IMR-90 (cell line): ENCODE results near the gene PSMD14. TPM values are rescaled to one million over a fixed set of nuclear protein-coding genes. Genes with fewer than 3 reads are reported as not detected.

Source experiments
- ATAC-seq: fragments of 200-7000 bp; cut with Tn5 transposase; 2 replicates; pipeline ENCODE4 v1.9.1; 2020; ENCODE audit warnings: low read depth, mild to moderate bottlenecking, moderate library complexity
- BruUV-seq: library from RNA; stranded (reverse); fragments of 400-500 nt; replicated peaks from 2 replicates; lab custom pipeline; 2021; lab: Mats Ljungman, UMichigan
- CTCF ChIA-PET: fragments of 300-600 bp; formaldehyde crosslinking; extraction: SDS; loops from one replicate; lab custom pipeline; 2021; ENCODE audit warnings: antibody characterized with exemption; lab: Yijun Ruan, JAX
- POLR2A ChIA-PET: fragments of 300-600 bp; sonication (Branson Sonifier 250); formaldehyde crosslinking; loops from one replicate; lab custom pipeline; 2022; ENCODE audit warnings: antibody characterized with exemption; ENCODE audit not compliant: unreplicated experiment; lab: Charles Lee
- DNase-seq: peaks from one replicate; pipeline ENCODE4 v3.0.0; 2013
- H2AFZ ChIP-seq: replicated peaks from 2 replicates; pipeline ENCODE3; 2013; ENCODE audit warnings: low read length, mild to moderate bottlenecking; ENCODE audit not compliant: poor library complexity
- H2AK5ac ChIP-seq: 2 replicates; pipeline ENCODE4 v1.6.1; 2013; ENCODE audit warnings: low read depth, low read length, inconsistent platforms
- H2AK9ac ChIP-seq: replicated peaks from 2 replicates; pipeline ENCODE3; 2013; ENCODE audit warnings: mild to moderate bottlenecking, low read depth, low read length, moderate library complexity; ENCODE audit not compliant: poor library complexity
- H2BK120ac ChIP-seq: 2 replicates; pipeline ENCODE4 v1.6.1; 2013; ENCODE audit warnings: low read depth, low read length, inconsistent platforms
- H2BK15ac ChIP-seq: 3 replicates; pipeline ENCODE4 v1.6.1; 2013; ENCODE audit warnings: low read depth, low read length, inconsistent platforms
- H2BK20ac ChIP-seq: 2 replicates; pipeline ENCODE4 v1.6.1; 2013; ENCODE audit warnings: low read depth, mild to moderate bottlenecking, inconsistent platforms, low read length, moderate library complexity
- H2BK5ac ChIP-seq: 2 replicates; pipeline ENCODE4 v1.6.1; 2013; ENCODE audit warnings: mild to moderate bottlenecking, low read depth, low read length, inconsistent platforms; ENCODE audit not compliant: poor library complexity, severe bottlenecking
- H3K14ac ChIP-seq: replicated peaks from 2 replicates; pipeline ENCODE4 v1.6.1; 2013; ENCODE audit warnings: low read depth, low read length, inconsistent platforms
- H3K18ac ChIP-seq: 2 replicates; pipeline ENCODE4 v1.6.1; 2013; ENCODE audit warnings: low read depth, low read length, control low read depth
- H3K23ac ChIP-seq: 2 replicates; pipeline ENCODE4 v1.6.1; 2013; ENCODE audit warnings: low read depth, low read length, inconsistent platforms
- H3K27ac ChIP-seq: 2 replicates; pipeline ENCODE4 v1.5.1; 2013; ENCODE audit warnings: mild to moderate bottlenecking, control low read depth, low read length; ENCODE audit not compliant: insufficient read depth
- H3K27me3 ChIP-seq: 2 replicates; pipeline ENCODE4 v1.6.1; 2013; ENCODE audit warnings: low read length; ENCODE audit not compliant: control insufficient read depth, insufficient read depth
- H3K36me3 ChIP-seq: 2 replicates; pipeline ENCODE4 v1.6.1; 2013; ENCODE audit warnings: low read length, mixed read lengths; ENCODE audit not compliant: control insufficient read depth, insufficient read depth
- H3K4ac ChIP-seq: 2 replicates; pipeline ENCODE4 v1.6.1; 2013; ENCODE audit warnings: low read depth, low read length, inconsistent platforms
- H3K4me1 ChIP-seq: 2 replicates; pipeline ENCODE4 v1.6.1; 2013; ENCODE audit warnings: low read length, mixed read lengths; ENCODE audit not compliant: control insufficient read depth, insufficient read depth
- H3K4me2 ChIP-seq: 2 replicates; pipeline ENCODE4 v1.6.1; 2013; ENCODE audit warnings: low read depth, mild to moderate bottlenecking, control low read depth, low read length, moderate library complexity
- H3K4me3 ChIP-seq: 2 replicates; pipeline ENCODE4 v1.5.1; 2013; ENCODE audit warnings: low read depth, mild to moderate bottlenecking, control low read depth, low read length, moderate library complexity; ENCODE audit not compliant: insufficient read depth
- H3K56ac ChIP-seq: 2 replicates; pipeline ENCODE4 v1.6.1; 2013; ENCODE audit warnings: low read length, inconsistent platforms; ENCODE audit not compliant: insufficient read depth; ENCODE audit errors: extremely low read depth
- H3K79me1 ChIP-seq, 2 experiments: 2 replicates each; pipeline ENCODE4 v1.6.1; 2013; ENCODE audit warnings: low read length in 2 of 2, inconsistent platforms in 1 of 2, low read depth in 1 of 2
- H3K9ac ChIP-seq: 2 replicates; pipeline ENCODE4 v1.6.1; 2013; ENCODE audit warnings: low read depth, low read length, control low read depth
- H3K9me1 ChIP-seq: 2 replicates; pipeline ENCODE4 v1.6.1; 2013; ENCODE audit warnings: low read length, inconsistent platforms; ENCODE audit not compliant: insufficient read depth
- H3K9me3 ChIP-seq: 2 replicates; pipeline ENCODE4 v1.6.1; 2013; ENCODE audit warnings: low read length; ENCODE audit not compliant: control insufficient read depth, insufficient read depth
- H4K20me1 ChIP-seq: 2 replicates; pipeline ENCODE4 v1.6.1; 2013; ENCODE audit warnings: low read length, inconsistent platforms; ENCODE audit not compliant: insufficient read depth
- H4K5ac ChIP-seq: 2 replicates; pipeline ENCODE4 v1.6.1; 2013; ENCODE audit warnings: mild to moderate bottlenecking, low read depth, low read length, control low read depth
- H4K8ac ChIP-seq, 2 experiments: 2 replicates each; pipeline ENCODE4 v1.6.1; 2013; ENCODE audit warnings: low read depth in 2 of 2, low read length in 2 of 2, control low read depth in 1 of 2, inconsistent platforms in 1 of 2
- H4K91ac ChIP-seq: 2 replicates; pipeline ENCODE4 v1.6.1; 2013; ENCODE audit warnings: low read depth, low read length, inconsistent platforms; ENCODE audit not compliant: insufficient read depth
- BHLHE40 ChIP-seq: fragments of 150-350 bp; IDR thresholded peaks from 2 replicates; pipeline ENCODE4 v1.6.1; 2016; ENCODE audit warnings: mild to moderate bottlenecking, low read depth, low read length
- CEBPB ChIP-seq: IDR thresholded peaks from 2 replicates; pipeline ENCODE4 v1.6.1; 2012; ENCODE audit warnings: low read depth, low read length, improper control_type of control experiment
- CHD1 ChIP-seq: IDR thresholded peaks from 2 replicates; pipeline ENCODE4 v1.6.1; 2012; ENCODE audit warnings: low read depth, low read length, improper control_type of control experiment
- MXI1 ChIP-seq: IDR thresholded peaks from 2 replicates; pipeline ENCODE4 v1.6.1; 2012; ENCODE audit warnings: low read depth, mild to moderate bottlenecking, low read length, moderate library complexity, borderline replicate concordance
- POLR2A ChIP-seq: IDR thresholded peaks from 2 replicates; pipeline ENCODE4 v1.6.1; 2012; ENCODE audit warnings: mild to moderate bottlenecking, low read depth, low read length
- RCOR1 ChIP-seq: IDR thresholded peaks from 2 replicates; pipeline ENCODE4 v1.6.1; 2012; ENCODE audit warnings: mild to moderate bottlenecking, low read length, improper control_type of control experiment; ENCODE audit not compliant: insufficient replicate concordance
- WGBS, 2 experiments: methylation state at CpG; one replicate each; pipeline versions ENCODE4 v1.1.5 to v1.1.7; 2013; ENCODE audit warnings: missing lambda C conversion rate in 2 of 2; ENCODE audit not compliant: insufficient read length in 1 of 2; ENCODE audit errors: extremely low coverage in 2 of 2; 5-methylcytosine and 5-hydroxymethylcytosine counted together
- dilution Hi-C: fragments of 300-500 bp; cut with HindIII; formaldehyde crosslinking; loops from one replicate; pipeline ENCODE4 v1.14.3; 2018; ENCODE audit warnings: low sequenced_read_pairs; ENCODE audit not compliant: unreplicated experiment
- in situ Hi-C: fragments of 300-500 bp; cut with MboI; formaldehyde crosslinking; loops from 3 replicates; pipeline ENCODE4 v1.14.3; 2019; ENCODE audit warnings: low sequenced_read_pairs, inconsistent platforms, mixed read lengths
- intact Hi-C: fragments of 100-400 bp; cut with micrococcal nuclease; formaldehyde crosslinking; loops from 2 replicates; pipeline ENCODE4 v1.10.0; 2022
- polyA plus RNA-seq, 3 experiments: library from polyadenylated mRNA; depleted of rRNA; stranded (reverse); fragments of >200 nt; gene quantifications; 2 replicates each; pipeline ENCODE4 v1.2.3, GENCODE V29; 2012; ENCODE audit warnings: low replicate concordance in 1 of 3
- total RNA-seq: library from RNA; depleted of rRNA; stranded (reverse); fragments of >200 nt; gene quantifications from 2 replicates; pipeline ENCODE4 v1.2.3, GENCODE V29; 2012
- TF ChIP-seq, protein P1 (sequence below): fragments of 150-350 bp; IDR thresholded peaks from 2 replicates; pipeline ENCODE4 v1.6.1; 2016; ENCODE audit warnings: low read depth, mild to moderate bottlenecking, low read length, moderate library complexity, borderline replicate concordance
- TF ChIP-seq, protein P2 (sequence below): fragments of 150-350 bp; IDR thresholded peaks from 2 replicates; pipeline ENCODE4 v1.6.1; 2017; ENCODE audit warnings: mild to moderate bottlenecking, antibody characterized with exemption, low read length, low read depth

PSMD14 gene
- total and polyA plus RNA-seq, 2 of the 4 experiments (the other 2 are of a cell fraction) = 59.3 to 110 TPM

DNA sequence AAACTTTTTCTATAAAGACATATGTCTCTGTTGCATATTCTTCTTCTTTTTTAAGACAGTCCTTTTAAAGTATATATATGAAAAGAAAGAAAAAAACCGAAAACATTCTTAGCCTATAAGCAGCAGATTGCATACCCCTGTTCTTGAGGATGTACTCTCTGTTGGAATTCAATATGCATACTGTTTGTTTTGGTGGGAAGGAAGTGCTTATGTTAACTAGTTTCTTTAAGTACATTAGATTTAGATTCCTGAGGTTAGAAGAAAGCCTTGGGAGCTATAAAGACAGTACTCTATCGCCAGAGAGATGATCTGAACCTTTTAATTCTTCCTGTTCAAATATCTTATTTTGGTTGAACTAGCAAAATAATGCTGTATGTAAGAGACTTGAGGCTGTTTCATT lies 61.1 kb downstream of the PSMD14 start:
- Histone ChIP-seq H2AK5ac (no peak overlapping the region), H3K9me1 (no peaks in the 10 kb centered on the region; the same call in 1 of the 2 replicates), H3K27me3 (no peaks in the 10 kb centered on the region), H2AK9ac (no peak overlapping the region), H3K9ac (no peak overlapping the region), H3K4me2 (no peak overlapping the region), H3K27ac (no peak overlapping the region), H3K4me1 (no peaks in the 10 kb centered on the region), H3K79me1 (peaks cover 6 to 33% of the 10 kb centered on the region in 2 experiments; a peak in 3 of 4 replicates), H3K4me3 (no peak overlapping the region), H3K4ac (no peak overlapping the region), H2BK5ac (no peak overlapping the region), H3K14ac (no peak overlapping the region), H4K8ac (no peak overlapping the region), H4K5ac (no peak overlapping the region), H3K36me3 (peaks cover 2% of the 10 kb centered on the region), H3K23ac (no peak overlapping the region), H2BK20ac (no peak overlapping the region), H2BK120ac (no peak overlapping the region), H3K9me3 (no peaks in the 10 kb centered on the region), H3K56ac (no peak overlapping the region), H3K18ac (no peak overlapping the region), H4K20me1 (no peaks in the 10 kb centered on the region; the same call in 1 of the 2 replicates), H2AFZ (no peak overlapping the region), H2BK15ac (no peak overlapping the region), H4K91ac (no peak overlapping the region)
- dilution Hi-C loops (no loop called here), in situ Hi-C loops (no loop called here), intact Hi-C loops (no loop called here)
- POLR2A ChIA-PET = no interaction called here
- no CpG with 5 or more reads among the region's 2 CpGs for WGBS, 2 experiments
- CTCF ChIA-PET = interaction anchor here (1.4 kb wide), 1 partner anchor 17 kb away, joined by 3 read pairs; no protein-coding TSS in a partner anchor
- no peak for TF ChIP-seq POLR2A
- TF ChIP-seq MXI1 = no peak
- TF ChIP-seq, protein P1, sequence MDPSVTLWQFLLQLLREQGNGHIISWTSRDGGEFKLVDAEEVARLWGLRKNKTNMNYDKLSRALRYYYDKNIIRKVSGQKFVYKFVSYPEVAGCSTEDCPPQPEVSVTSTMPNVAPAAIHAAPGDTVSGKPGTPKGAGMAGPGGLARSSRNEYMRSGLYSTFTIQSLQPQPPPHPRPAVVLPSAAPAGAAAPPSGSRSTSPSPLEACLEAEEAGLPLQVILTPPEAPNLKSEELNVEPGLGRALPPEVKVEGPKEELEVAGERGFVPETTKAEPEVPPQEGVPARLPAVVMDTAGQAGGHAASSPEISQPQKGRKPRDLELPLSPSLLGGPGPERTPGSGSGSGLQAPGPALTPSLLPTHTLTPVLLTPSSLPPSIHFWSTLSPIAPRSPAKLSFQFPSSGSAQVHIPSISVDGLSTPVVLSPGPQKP = no peak
- TF ChIP-seq CEBPB = no peak
- TF ChIP-seq BHLHE40 = no peak
- TF ChIP-seq, protein P2, sequence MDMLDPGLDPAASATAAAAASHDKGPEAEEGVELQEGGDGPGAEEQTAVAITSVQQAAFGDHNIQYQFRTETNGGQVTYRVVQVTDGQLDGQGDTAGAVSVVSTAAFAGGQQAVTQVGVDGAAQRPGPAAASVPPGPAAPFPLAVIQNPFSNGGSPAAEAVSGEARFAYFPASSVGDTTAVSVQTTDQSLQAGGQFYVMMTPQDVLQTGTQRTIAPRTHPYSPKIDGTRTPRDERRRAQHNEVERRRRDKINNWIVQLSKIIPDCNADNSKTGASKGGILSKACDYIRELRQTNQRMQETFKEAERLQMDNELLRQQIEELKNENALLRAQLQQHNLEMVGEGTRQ = no peak
- no peak for TF ChIP-seq RCOR1
- TF ChIP-seq CHD1 = no peak
- DNase-seq (peak; percentile 8), ATAC-seq (peak; percentile 54)
- BruUV-seq = no TSS peak
